Mucosa of stomach (tissue), 1 donor: ENCODE results near the gene PTGR1.

Source experiments
- H3K27me3 ChIP-seq: one replicate; pipeline ENCODE4 v1.7.0; 2013; ENCODE audit warnings: mild to moderate bottlenecking, low read length; ENCODE audit not compliant: control insufficient read depth, insufficient read depth
- H3K36me3 ChIP-seq: one replicate; pipeline ENCODE4 v1.7.0; 2013; ENCODE audit warnings: low read length; ENCODE audit not compliant: control insufficient read depth, insufficient read depth
- H3K4me1 ChIP-seq: one replicate; pipeline ENCODE4 v1.7.0; 2013; ENCODE audit warnings: mild to moderate bottlenecking, low read length; ENCODE audit not compliant: control insufficient read depth, insufficient read depth
- H3K4me3 ChIP-seq: one replicate; pipeline ENCODE4 v1.7.0; 2013; ENCODE audit warnings: low read length
- H3K9ac ChIP-seq: one replicate; pipeline ENCODE4 v1.7.0; 2013; ENCODE audit warnings: mild to moderate bottlenecking, low read length, moderate library complexity
- H3K9me3 ChIP-seq: one replicate; pipeline ENCODE4 v1.7.0; 2013; ENCODE audit warnings: mild to moderate bottlenecking, low read length, moderate library complexity; ENCODE audit not compliant: control insufficient read depth
- donor health status: Pancreatic carcinoma.

PTGR1 gene

DNA sequence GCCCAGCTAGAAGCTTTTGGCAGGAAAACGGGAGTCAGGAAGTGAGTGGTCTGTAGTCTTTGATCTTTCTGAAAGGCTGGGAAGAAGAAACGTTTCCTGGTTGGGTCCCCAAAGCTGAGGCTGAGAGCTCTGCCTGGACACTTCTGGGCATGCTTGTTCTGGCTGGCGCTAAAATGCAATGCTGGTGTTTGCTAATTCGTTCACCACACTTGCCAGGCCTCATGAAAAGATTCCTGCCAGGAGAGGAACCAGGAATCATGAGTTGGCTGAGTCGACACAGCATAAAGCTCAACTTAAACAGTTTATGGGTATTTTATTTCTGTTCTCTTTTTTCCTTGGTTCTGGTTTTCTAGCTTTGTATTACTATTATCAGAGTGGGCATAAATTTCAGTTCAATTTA is 10.7 kb upstream of the PTGR1 start:
- no peaks in the 10 kb centered on the region for H3K36me3 ChIP-seq
- no peaks in the 10 kb centered on the region for H3K9me3 ChIP-seq
- H3K27me3 ChIP-seq = no peaks in the 10 kb centered on the region
- no peak overlapping the region for H3K4me3 ChIP-seq
- H3K9ac ChIP-seq = no peak overlapping the region
- peaks cover 17% of the 10 kb centered on the region for H3K4me1 ChIP-seq

DNA sequence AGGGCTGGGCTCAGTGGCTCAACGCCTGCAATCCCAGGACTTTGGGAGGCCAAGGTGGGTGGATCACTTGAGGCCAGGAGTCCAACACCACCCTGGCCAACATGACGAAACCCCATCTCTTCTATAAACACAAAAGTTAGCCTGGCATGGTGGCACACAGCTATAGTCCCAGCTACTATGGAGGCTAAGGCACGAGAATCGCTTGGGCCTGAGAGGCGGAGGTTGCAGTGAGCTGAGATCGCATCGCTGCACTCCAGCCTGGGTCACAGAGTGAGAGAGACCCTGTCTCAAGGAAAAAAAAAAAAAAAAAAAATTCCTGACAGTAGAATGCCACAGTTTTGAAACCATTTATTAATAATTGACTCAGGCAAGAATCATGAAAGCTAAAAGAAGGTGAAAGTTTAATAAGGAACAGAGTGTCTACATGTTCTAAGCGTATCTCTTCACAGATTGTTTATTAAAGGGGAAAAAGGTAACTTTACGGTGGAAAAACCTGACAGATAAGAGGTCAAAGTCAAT is 5.7 kb upstream of the PTGR1 start:
- H3K4me3 ChIP-seq = no peak overlapping the region
- no peaks in the 10 kb centered on the region for H3K27me3 ChIP-seq
- peaks cover 38% of the 10 kb centered on the region for H3K4me1 ChIP-seq
- no peaks in the 10 kb centered on the region for H3K9me3 ChIP-seq
- H3K36me3 ChIP-seq = no peaks in the 10 kb centered on the region
- H3K9ac ChIP-seq = no peak overlapping the region

DNA sequence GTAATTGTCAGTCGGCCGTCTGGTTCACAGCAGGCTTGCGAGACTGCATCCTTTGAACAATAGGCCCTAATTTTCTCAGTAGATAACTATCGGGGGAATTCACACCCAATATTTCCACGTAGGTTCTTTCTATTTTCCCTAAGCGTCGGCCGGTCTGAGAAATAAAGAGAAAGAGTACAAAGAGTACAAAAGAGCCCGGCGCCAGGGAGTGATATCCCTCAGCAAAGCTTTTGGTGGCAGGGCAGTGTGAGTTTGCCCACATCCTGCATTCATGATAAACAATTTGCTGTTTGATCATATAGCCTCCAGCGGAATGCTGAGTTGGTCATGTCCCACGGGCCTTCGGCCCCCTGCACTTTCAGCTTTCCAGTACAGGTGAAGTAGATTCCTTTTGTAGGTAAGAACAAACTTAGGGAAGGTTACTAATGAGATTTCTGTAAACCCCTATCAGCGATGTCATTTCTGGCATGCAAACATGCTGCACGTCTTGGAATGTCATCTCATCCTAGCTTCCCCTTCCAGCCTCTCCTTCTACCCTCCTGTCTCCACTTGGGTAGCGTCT is 4.7 kb upstream of the PTGR1 start:
- no peak overlapping the region for H3K9ac ChIP-seq
- H3K36me3 ChIP-seq = no peaks in the 10 kb centered on the region
- H3K9me3 ChIP-seq = no peaks in the 10 kb centered on the region
- no peaks in the 10 kb centered on the region for H3K27me3 ChIP-seq
- H3K4me1 ChIP-seq = peaks cover 41% of the 10 kb centered on the region
- H3K4me3 ChIP-seq = no peak overlapping the region

- Histone ChIP-seq H3K9me3 (no peaks in the 10 kb centered on the region), H3K36me3 (no peaks in the 10 kb centered on the region), H3K27me3 (no peaks in the 10 kb centered on the region), H3K4me1 (peaks cover 41% of the 10 kb centered on the region), H3K4me3 (no peak overlapping the region), H3K9ac (no peak overlapping the region)
These were observed 3.6 kb upstream of the PTGR1 start for GRCh38 chr9:111603041-111603440.

DNA sequence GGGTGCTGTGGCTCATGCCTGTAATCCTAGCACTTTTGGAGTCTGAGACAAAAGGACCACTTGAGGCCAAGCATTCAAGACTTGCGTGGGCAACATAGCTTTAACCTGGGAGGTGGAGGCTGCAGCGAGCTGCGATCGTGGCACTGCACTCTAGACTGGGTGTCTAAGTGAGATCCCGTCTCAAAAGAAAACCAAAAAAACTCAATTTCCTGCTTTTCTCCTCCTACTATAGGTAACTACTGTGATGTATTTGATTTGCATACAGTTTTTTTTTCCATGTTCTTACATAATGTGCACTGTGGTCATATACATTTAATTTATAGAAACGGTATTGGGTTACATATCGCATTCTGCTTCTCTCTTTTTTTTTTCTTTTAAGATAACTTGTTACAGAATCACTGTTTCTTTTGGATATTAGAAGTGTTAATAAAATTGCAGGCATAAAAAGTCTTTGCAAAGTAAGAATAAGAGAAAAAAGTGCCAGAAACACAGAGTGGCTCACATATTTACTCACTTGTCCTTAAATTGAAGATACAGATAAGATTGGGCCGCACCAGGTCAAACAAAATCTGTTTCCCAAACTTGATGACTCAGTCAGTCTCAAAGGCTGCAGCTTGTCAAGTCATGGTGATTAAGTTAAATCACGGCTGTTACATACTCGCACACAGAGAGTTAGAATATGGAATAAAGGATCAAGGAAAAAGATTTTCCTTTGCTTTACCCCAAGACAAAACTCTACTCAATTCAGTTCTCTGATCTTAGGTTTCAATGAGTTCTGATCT is 2.0 kb upstream of the PTGR1 start:
- no peaks in the 10 kb centered on the region for H3K27me3 ChIP-seq

DNA sequence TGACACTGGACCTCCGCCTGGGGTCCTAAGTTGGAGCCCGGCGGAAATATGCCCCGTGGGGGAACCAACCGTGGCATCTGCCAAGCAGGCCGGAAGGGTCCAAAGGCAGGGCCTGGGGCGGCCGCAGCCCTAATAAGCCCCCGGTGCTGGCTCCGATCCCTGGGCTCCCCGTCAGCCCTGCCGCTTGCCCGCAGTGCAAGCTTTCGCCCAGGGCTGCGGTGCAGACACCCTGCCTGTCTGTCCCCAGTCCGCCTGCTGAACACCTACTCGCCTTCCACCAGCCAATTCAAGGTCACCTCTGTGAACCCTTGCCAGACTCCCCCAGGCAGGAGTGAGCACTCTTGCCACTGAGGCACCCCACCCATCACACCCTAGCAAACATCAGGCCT is 502 bp upstream of the PTGR1 start:
- peak overlapping the region; percentile 90 for H3K4me3 ChIP-seq
- H3K9me3 ChIP-seq = no peaks in the 10 kb centered on the region
- peak overlapping the region; percentile 90 for H3K9ac ChIP-seq
- peaks cover 5% of the 10 kb centered on the region for H3K36me3 ChIP-seq
- no peaks in the 10 kb centered on the region for H3K27me3 ChIP-seq
- peaks cover 41% of the 10 kb centered on the region for H3K4me1 ChIP-seq

More for the DNA sequence above, 2.0 kb upstream of the PTGR1 start:
- Histone ChIP-seq H3K4me1 (peaks cover 41% of the 10 kb centered on the region), H3K4me3 (no peak overlapping the region), H3K9me3 (no peaks in the 10 kb centered on the region), H3K9ac (no peak overlapping the region), H3K36me3 (no peaks in the 10 kb centered on the region)

GRCh38 chr9:111598733-111599091 is 735 bp downstream of the PTGR1 start:
- peak overlapping the region; percentile 90 for H3K9ac ChIP-seq
- H3K36me3 ChIP-seq = peaks cover 5% of the 10 kb centered on the region
- peak overlapping the region; percentile 90 for H3K4me3 ChIP-seq
- peaks cover 32% of the 10 kb centered on the region for H3K4me1 ChIP-seq
- H3K9me3 ChIP-seq = no peaks in the 10 kb centered on the region
- no peaks in the 10 kb centered on the region for H3K27me3 ChIP-seq

- Histone ChIP-seq H3K4me3 (peak overlapping the region; percentile 90), H3K27me3 (no peaks in the 10 kb centered on the region), H3K9ac (peak overlapping the region; percentile 90), H3K4me1 (peaks cover 26% of the 10 kb centered on the region), H3K36me3 (peaks cover 5% of the 10 kb centered on the region), H3K9me3 (no peaks in the 10 kb centered on the region)
These were observed 1.4 kb downstream of the PTGR1 start for GRCh38 chr9:111597852-111598732.

DNA sequence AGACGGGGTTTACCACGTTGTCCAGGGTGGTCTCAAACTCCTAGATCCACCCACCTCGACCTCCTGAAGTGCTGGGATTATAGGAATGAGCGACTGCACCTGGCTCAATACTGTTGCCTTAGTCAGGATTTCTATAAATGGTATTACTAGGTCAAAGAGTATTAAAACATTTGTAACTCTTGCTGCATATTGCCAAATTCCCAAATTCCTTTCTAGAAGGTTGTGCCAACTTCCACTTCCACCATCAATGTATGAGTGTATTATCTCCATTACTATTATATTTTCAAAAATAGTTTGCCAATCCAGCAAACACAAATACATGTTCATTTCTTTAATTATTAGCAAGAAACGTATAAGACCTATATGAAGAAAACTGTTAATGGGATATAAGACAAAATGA is 10.6 kb downstream of the PTGR1 start:
- Histone ChIP-seq H3K36me3 (peaks cover 5% of the 10 kb centered on the region), H3K4me3 (no peak overlapping the region), H3K9ac (no peak overlapping the region), H3K27me3 (no peaks in the 10 kb centered on the region), H3K9me3 (no peaks in the 10 kb centered on the region), H3K4me1 (no peaks in the 10 kb centered on the region)

DNA sequence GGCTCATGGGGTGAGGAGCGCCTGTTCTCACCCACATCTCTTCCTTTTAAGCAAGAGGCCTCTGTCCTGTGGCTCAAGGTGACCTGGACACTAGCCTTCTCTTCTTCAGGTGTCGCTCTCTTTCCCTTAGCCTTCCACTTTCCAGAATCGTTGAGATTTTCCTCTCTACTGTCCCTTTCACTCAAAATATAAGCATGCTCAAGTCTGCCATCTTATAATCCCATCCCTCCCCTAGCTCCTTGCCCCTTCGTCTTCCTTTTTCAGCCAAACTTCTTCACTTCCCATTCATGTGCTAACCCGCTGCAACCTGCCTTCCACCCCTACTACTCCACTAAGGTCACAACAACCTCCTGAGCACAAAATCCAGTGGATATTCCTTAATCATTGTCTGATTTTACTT is 13.1 kb downstream of the PTGR1 start:
- Histone ChIP-seq H3K27me3 (no peaks in the 10 kb centered on the region), H3K36me3 (peaks cover 10% of the 10 kb centered on the region), H3K4me3 (no peak overlapping the region), H3K4me1 (no peaks in the 10 kb centered on the region), H3K9ac (no peak overlapping the region), H3K9me3 (no peaks in the 10 kb centered on the region)

DNA sequence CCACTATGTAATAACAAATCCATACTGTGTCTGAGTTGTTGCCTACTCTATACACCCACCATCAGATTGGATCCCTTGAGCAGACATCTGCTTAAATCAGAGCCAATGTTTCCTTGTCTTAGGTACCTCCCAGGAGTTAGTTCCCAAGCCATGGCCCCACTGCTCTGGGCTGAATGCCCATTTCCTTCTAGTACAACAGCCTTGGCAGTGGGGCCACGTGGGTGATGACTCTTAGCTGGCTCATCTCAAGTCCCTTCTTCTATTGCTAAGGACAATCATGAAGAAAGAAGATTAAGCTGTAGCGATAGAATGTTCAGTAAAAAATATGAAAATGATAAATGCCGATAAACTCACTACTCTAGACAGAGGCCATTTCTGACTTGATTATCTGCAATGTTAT is 16.6 kb downstream of the PTGR1 start:
- Histone ChIP-seq H3K4me3 (no peak overlapping the region), H3K4me1 (no peaks in the 10 kb centered on the region), H3K9ac (no peak overlapping the region), H3K36me3 (peaks cover 13% of the 10 kb centered on the region), H3K27me3 (no peaks in the 10 kb centered on the region), H3K9me3 (no peaks in the 10 kb centered on the region)
